HG03520 (cell line): Measurements from ENCODE around the gene TEX10.
"Not testable (repeated sequence)": the region's sequence is repeated elsewhere in the genome, so short reads cannot be mapped to it uniquely, and the experiment has no call there.

Source experiments
- ATAC-seq: cut with Tn5 transposase; IDR thresholded peaks from one replicate; pipeline ENCODE4 v1.9.1; 2021; ENCODE audit warnings: mild to moderate bottlenecking, moderate library complexity; ENCODE audit not compliant: unreplicated experiment

The TEX10 gene

GRCh38 chr9:100352727-100353505, at the start of gene TEX10:
Gene TEX10 (minus strand): TSS chr9:100352942. CDS start chr9:100349363, 3,579 bp downstream.
- ATAC-seq = peak; percentile 72

- no peak for ATAC-seq
Observed at GRCh38 chr9:100401042-100401441, 48.3 kb upstream of the TEX10 start.

- no peak for ATAC-seq
Observed at GRCh38 chr9:100397529-100398266, 45.0 kb upstream of the TEX10 start.

DNA sequence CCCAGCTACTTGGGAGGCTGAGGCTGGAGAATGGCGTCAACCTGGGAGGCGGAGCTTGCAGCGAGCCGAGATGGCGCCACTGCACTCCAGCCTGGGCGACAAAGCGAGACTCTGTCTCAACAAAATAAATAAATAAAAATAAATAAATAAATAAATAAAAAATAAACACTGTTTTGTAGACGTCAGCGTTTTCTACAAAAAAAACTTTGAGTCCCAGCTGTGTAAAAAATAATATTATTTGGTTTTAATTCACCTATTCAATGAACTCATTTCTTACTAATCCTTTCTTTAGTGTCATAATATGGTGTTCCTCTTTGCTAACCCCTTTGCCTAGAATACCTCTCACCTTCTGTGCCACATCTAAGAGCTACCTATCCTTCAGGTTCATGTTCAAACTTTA, 44.0 kb upstream of the TEX10 start:
- ATAC-seq = no peak

DNA sequence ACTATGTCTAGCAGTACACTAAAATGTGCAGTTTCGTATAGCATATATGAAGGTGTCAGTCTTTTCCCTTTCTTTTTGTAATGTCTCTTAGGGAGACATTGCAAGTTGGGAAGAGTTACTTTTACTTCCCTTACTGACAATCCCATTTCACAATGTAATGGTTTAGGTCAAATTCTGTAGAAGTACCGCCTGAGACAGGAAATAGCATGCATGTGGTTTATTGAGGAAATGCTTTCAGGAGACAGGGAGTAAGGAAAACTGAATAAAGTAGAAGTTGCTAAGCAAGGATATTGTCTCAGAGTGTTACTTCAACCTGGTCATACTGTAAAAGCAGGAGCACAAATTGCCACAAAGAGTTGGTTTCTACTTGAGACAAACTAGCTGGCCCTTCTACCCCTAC, 42.1 kb upstream of the TEX10 start:
- no peak for ATAC-seq

DNA sequence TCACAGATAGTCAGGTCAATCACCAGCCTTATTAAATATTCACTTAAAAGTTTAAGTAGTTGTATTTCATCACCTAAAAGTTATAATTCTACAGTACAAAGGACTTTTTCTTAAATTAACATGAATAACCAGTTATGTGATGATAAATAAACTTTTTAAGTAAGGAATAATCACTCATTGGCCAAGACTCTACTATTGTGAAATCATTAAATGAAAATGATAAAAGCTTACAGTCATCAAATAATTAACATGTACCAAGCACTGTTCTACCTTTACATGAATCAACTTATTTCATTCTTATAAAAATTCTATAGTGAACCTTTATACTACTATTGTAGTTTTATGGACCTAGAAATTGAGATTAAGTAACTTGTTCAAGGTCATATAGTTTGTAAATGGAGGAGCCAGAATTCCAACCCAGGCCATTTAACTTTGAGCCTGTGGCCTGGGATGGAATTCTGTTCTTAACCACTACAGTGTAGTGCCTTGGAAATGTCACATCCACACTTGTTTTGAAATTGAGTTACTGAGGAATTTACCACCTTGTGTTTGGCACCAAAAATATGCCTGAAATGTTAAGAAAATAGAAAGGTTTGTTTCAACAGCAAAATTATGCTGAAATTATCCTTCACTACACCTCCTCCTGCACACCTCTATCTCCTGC, 41.4 kb upstream of the TEX10 start:
- no peak for ATAC-seq

GRCh38 chr9:100392989-100393388, 40.2 kb upstream of the TEX10 start:
- ATAC-seq = not testable (repeated sequence)

GRCh38 chr9:100379862-100380261, 27.1 kb upstream of the TEX10 start:
- no peak for ATAC-seq

GRCh38 chr9:100377015-100377414, 24.3 kb upstream of the TEX10 start:
- ATAC-seq = no peak

- ATAC-seq = no peak
Observed at GRCh38 chr9:100375658-100376057, 22.9 kb upstream of the TEX10 start.

DNA sequence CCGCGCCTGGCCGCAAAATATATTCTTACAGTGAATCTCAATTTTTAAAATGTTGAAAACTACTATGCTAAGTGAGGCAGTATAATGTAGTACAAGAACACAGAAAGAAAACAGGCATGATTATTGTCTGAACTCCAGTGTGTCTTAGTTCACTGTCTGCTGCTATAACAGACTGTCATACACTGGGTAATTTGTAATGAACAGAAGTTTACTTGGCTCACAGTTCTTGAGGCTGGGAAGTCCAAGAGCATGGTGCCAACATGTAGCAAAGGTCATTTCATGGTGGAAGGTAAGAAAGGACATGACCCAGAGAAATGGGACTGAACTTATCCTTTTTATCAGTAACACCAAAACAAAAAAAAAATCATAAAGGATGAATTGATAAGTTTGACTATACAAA, 19.9 kb upstream of the TEX10 start:
- ATAC-seq = no peak

GRCh38 chr9:100370064-100370723, 17.5 kb upstream of the TEX10 start:
- ATAC-seq = no peak

- ATAC-seq = no peak
Observed at GRCh38 chr9:100368672-100369071, 15.9 kb upstream of the TEX10 start.

- ATAC-seq = no peak
Observed at GRCh38 chr9:100366121-100366520, 13.4 kb upstream of the TEX10 start.

DNA sequence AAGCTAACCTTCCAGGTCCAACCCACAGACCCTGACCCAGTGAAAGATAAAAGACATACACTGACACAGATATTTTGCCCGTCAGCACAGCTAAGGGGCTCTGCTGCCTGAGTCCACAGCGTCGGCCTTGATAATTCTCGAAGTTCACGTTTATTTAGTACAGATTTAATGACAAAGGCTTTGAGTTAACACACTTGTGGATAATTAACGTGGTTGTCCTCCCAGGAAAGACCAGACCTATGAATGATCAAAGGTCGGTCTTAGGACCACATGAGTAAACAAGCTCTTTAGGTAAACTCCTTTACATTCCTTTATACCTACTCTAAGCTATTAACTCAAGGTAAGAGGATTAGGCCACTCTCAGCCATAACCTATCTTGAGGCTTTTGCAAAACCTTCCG, 11.3 kb upstream of the TEX10 start:
- ATAC-seq = no peak

- ATAC-seq = no peak
Observed at GRCh38 chr9:100359057-100359456, 6.3 kb upstream of the TEX10 start.

DNA sequence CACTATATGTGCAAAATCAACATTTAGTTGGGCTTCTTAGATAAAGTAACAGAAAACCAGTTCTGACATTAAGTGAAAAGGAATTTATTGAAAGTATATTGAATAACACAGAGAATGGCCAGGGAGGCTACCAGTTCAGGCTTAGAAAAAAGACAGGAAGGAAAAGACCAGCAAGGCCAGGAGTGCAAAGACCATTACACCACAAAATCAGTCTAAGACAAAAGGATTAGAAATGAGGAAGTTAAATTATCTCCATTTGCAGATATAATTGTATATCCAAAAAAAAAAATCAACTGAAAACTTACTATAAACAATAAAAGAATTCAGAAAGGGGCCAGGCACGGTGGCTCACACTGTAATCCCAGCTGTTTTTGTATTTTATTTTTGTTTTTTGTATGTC, 4.8 kb upstream of the TEX10 start:
- no peak for ATAC-seq

DNA sequence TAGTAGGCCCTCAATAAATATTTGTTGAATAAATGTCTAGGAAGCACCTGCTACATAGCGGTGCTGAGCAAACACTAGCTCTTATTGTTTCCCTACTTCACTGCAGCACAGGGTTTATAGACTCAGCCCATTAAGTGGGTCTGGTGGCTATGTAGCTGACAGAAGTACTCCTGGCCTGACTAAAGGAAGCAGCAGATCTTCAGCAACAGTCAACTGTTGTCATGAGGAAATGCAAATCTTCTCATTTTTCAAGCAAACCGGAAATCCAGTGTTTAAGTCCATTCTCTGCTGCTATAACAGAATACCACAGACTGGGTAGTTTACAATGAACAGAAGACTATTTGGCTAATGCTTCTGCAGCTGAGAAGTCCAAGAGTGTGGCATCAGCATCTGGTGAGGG, 2.8 kb upstream of the TEX10 start:
- ATAC-seq = peak; percentile 39

GRCh38 chr9:100354121-100354800, 1.5 kb upstream of the TEX10 start:
- ATAC-seq = no peak

- ATAC-seq = peak; percentile 36
Observed at GRCh38 chr9:100352201-100352726, 478 bp downstream of the TEX10 start.
